ENCODE measurements around the gene STRA6.

Gene STRA6

DNA sequence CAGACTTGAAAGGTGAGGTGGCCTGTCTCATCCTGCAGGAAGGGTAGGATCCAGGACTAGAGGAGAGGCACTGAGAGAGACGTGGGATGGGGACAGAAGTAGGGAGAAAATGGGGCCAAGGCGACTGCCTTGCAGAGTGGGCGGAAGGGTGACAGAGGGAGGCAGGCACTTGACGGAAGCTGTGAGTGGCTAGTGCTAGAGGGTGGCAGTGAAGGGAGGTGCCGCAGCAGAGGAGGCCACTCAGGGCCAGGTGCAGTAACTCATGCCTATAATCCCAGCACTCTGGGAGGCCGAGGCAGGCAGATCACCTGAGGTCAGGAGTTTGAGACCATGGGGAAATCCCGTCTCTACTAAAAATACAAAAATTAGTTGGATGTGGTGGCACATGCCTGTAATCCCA, 40.8 kb upstream of the STRA6 start:
- no peak for DNase-seq (ENCODE audit: low read depth)
- no peak overlapping the region for H3K4me3 ChIP-seq (ENCODE audit: low read depth, low read length)
- TF ChIP-seq, protein P1, sequence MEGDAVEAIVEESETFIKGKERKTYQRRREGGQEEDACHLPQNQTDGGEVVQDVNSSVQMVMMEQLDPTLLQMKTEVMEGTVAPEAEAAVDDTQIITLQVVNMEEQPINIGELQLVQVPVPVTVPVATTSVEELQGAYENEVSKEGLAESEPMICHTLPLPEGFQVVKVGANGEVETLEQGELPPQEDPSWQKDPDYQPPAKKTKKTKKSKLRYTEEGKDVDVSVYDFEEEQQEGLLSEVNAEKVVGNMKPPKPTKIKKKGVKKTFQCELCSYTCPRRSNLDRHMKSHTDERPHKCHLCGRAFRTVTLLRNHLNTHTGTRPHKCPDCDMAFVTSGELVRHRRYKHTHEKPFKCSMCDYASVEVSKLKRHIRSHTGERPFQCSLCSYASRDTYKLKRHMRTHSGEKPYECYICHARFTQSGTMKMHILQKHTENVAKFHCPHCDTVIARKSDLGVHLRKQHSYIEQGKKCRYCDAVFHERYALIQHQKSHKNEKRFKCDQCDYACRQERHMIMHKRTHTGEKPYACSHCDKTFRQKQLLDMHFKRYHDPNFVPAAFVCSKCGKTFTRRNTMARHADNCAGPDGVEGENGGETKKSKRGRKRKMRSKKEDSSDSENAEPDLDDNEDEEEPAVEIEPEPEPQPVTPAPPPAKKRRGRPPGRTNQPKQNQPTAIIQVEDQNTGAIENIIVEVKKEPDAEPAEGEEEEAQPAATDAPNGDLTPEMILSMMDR (IDR thresholded peaks at IDR 0.05; ENCODE audit: insufficient read depth, low read depth, low read length, missing control alignments), result no peak

DNA sequence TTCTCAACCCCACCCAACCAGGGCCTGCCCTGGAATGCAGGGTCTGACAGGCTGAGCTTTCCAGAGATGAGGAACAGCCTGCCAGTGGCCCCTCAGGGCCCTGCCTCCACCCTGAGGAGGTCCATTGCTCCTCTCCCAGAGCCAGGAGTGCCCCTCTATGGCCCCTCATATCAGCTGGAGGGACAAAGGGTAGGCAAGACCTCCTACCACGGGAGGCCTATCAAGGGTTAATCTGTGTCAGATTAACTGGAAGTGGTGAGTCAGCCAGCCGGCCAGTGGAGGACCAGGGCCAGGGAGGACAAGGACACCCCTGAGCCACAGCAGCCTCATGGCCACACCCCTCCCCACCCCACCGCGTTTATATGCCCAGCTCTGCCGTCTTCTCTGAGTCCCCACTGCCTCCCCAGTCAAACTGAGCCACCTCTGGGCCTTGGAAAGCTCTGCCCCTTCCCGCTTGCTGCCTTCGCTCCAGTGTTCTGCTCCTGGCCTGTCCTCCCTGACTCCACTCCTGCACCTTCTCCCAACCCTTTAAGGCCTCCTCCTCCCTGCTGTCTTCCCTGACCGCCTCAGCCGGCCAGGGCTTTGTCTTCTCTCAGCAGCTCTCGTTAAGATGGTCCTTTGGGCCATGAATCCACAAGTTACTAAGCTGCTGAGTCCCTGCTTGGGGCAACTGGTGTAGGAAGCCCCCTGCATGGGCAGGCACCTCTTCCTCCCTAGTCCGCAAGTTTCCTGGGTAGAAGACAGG, 40.0 kb upstream of the STRA6 start:
- TF ChIP-seq, protein P1 (IDR thresholded peaks at IDR 0.05; ENCODE audit: insufficient read depth, low read depth, low read length, missing control alignments), result no peak
- DNase-seq (ENCODE audit: low read depth), result no peak

DNA sequence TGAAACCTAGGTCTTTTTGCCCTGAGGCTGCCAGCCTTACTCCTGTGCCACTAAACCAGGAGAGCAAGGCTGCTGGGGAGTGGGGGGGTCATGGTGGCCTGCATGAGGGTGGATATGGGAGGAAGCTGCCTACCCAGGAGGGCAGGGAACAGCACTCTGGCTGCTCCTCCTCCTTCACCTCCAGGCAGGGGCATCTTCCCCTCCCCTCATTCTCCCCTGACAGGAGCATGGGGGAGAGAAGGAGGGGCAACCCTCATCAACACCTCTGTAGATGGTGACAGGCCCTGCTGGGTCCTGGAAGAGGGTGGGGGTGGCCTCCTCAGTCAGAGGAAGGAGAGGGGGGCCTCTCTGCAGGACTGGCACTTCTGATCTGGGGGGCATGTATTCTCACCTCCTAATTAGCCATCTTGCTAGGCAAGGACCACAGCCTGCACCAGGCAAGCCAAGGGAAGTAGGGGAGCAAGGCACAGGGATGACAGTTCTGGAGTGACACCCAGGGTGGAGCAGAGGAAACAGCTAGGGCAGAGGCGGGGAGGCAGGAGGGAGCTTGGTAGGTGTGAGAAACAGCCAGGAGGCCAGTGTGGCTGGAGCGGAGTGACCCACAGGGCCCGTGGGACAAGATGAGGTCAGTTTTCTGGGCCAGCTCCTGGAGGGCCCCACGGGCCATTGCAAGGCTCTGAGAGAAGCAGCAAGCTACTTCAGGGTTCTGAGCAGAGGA, 38.5 kb upstream of the STRA6 start:
- DNase-seq (ENCODE audit: low read depth), result no peak
- no peak overlapping the region for H3K4me3 ChIP-seq (ENCODE audit: low read depth, low read length)
- TF ChIP-seq, protein P1 (IDR thresholded peaks at IDR 0.05; ENCODE audit: insufficient read depth, low read depth, low read length, missing control alignments), result no peak

More for the DNA sequence above, 40.0 kb upstream of the STRA6 start:
- H3K4me3 ChIP-seq (ENCODE audit: low read depth, low read length), result no peak overlapping the region

DNA sequence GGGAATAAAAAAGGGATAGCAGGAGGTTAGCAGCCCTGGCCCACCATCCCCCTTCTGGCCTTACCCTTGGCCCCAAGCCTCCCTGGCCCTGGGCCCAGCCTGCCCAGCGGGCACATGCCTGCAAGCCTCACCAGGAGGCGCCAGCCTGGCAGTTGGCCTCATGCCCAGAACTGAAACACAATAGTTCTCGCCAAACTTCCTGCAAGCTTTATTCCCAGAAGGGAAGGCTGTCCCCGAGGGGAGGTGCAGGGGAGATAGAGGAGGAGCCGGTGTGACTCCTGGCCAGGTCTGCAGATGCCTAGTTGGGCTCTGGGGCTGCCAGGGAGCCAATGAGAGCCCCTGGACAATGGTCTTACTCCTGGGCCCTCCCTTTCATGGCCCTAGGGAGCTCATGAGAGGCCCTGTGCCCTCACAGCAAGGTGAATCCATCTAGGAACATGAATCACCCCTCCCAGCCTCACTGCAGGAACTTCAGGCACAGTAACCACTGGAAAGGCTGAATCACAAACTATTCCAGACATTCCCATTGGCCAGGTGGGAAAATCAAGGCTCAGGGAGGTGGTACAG, 37.5 kb upstream of the STRA6 start:
- H3K4me3 ChIP-seq (ENCODE audit: low read depth, low read length), result no peak overlapping the region
- TF ChIP-seq, protein P1 (IDR thresholded peaks at IDR 0.05; ENCODE audit: insufficient read depth, low read depth, low read length, missing control alignments), result peak; percentile 3
- peak; percentile 8 for DNase-seq (ENCODE audit: low read depth)

DNA sequence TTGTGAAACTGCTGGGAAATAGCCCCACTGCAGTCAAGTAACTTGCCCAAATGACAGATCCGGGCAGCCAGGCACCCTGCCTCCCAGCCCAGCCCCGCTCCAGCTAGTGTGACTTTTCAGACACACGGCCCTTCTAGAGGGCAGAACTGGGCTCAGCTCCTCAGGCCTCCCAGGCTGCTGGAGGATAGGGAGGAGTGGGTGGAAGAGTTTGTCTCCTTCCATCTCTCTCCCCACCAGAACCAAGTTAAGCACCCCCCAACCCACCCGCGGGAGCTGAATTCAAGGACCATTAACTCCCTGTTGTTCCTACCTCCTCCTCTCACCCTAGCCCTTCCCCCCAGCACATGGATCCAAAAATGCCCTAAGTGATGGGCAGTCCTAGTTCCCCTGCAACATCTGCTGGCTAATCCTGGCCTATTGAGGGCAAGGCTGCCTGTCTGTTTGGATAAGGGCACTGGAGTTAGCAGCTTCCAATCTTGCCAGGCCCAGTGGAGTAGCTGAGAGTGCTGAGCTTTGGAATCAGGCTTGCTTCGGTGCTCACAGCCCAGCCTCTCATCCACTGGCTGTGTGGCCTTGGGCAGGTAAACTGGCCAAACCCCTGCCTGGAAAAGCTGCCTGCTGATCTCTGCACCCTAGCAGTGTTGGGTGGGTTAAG, 36.6 kb upstream of the STRA6 start:
- no peak overlapping the region for H3K4me3 ChIP-seq (ENCODE audit: low read depth, low read length)
- no peak for DNase-seq (ENCODE audit: low read depth)
- TF ChIP-seq, protein P1 (IDR thresholded peaks at IDR 0.05; ENCODE audit: insufficient read depth, low read depth, low read length, missing control alignments), result no peak

DNA sequence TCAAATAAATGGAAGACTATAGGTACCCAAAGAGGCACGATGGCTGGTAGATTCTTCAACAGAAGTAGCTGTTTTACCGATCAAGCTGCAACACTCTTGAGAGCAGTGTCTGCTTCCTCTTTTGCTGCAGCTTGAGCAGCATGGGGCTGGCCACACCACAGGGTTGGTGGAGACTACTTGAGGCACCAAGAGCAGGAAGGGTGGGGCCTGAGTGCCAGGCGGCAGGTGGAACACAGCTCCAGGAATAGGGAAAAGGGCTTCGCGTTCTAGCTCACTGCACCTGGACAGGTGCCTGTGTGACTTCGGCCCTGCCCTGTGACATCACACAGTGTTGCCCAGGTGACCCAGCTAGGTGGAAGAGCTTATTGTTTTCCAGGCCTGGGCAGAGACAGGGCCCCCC, 33.4 kb upstream of the STRA6 start, which contains the start of gene CCDC33:
TSS of gene CCDC33 (plus strand) at position 365 of the 400 bp plus-strand sequence. CDS start 394 bp downstream, outside the sequence.
- no peak within 1 kb of the TSS for H3K4me3 ChIP-seq (ENCODE audit: low read depth, low read length)
- peak; percentile 81 for DNase-seq (ENCODE audit: low read depth)
- TF ChIP-seq, protein P1 (IDR thresholded peaks at IDR 0.05; ENCODE audit: insufficient read depth, low read depth, low read length, missing control alignments), result no peak

Data from GM12865 (cell line).